Smooth muscle cell (in vitro differentiated cells): Measurements from ENCODE around the gene SPRR2D. TPM values are rescaled to one million over a fixed set of nuclear protein-coding genes. Genes with fewer than 3 reads are reported as not detected.

Source experiments
- polyA plus RNA-seq: library from polyadenylated mRNA; unstranded; fragments of >200 nt; fragmentation: Nextera tagmentation; extraction: Ambion mirVana; gene quantifications from 2 replicates; pipeline ENCODE4 v1.2.1, GENCODE V29; 2016
- small RNA-seq: library from RNA; depleted of rRNA; stranded (forward); fragments of <200 nt; gene quantifications from one replicate; pipeline ENCODE3, GENCODE V24; 2014
- total RNA-seq: library from RNA; depleted of rRNA; stranded (reverse); fragments of >200 nt; gene quantifications from 2 replicates; pipeline ENCODE4 v1.2.3, GENCODE V29; 2014

Gene SPRR2D
- total and polyA plus RNA-seq, 2 experiments from 2014 or later = 12.4 to 16.9 TPM

Small RNA genes within 50 kb of the gene (small RNA-seq; reads per million reads assigned to genes)
- gene AL356867.1 (not detected), gene RF00322 (not detected)

Other genes with a start within 250 kb of the SPRR2D start
- not detected in 2 replicates for gene LCE1D, start 244.4 kb downstream of the SPRR2D start, total RNA-seq
- gene LCE1D, start 244.4 kb downstream of the SPRR2D start, polyA plus RNA-seq = not detected in 2 replicates
- gene LCE1C, start 234.5 kb downstream of the SPRR2D start, total RNA-seq = not detected in 2 replicates
- gene LCE1C, start 234.5 kb downstream of the SPRR2D start, polyA plus RNA-seq = not detected in 2 replicates
- not detected in 2 replicates for gene LCE1B, start 229.1 kb downstream of the SPRR2D start, total RNA-seq
- not detected in 2 replicates for gene LCE1B, start 229.1 kb downstream of the SPRR2D start, polyA plus RNA-seq
- not detected in 2 replicates for gene LCE1A, start 213.6 kb downstream of the SPRR2D start, total RNA-seq
- not detected in 2 replicates for gene LCE1A, start 213.6 kb downstream of the SPRR2D start, polyA plus RNA-seq
- not detected in 2 replicates for gene LCE6A, start 198.3 kb downstream of the SPRR2D start, total RNA-seq
- not detected in 2 replicates for gene LCE6A, start 198.3 kb downstream of the SPRR2D start, polyA plus RNA-seq
- gene LCE7A, start 181.1 kb downstream of the SPRR2D start, total RNA-seq = not detected in 2 replicates
- not detected in 2 replicates for gene LCE7A, start 181.1 kb downstream of the SPRR2D start, polyA plus RNA-seq
- gene SMCP, start 162.8 kb downstream of the SPRR2D start, total RNA-seq = not detected in 2 replicates
- not detected in 2 replicates for gene SMCP, start 162.8 kb downstream of the SPRR2D start, polyA plus RNA-seq
- gene IVL, start 132.6 kb downstream of the SPRR2D start, total RNA-seq = 0.67 and 0.94 TPM in 2 replicates
- 0.45 and 0.47 TPM in 2 replicates for gene IVL, start 132.6 kb downstream of the SPRR2D start, polyA plus RNA-seq
- 3.2 TPM in 1 of 2 replicates, not detected in the other for gene SPRR5, start 93.9 kb downstream of the SPRR2D start, total RNA-seq
- gene SPRR5, start 93.9 kb downstream of the SPRR2D start, polyA plus RNA-seq = 0.22 TPM in 1 of 2 replicates, not detected in the other
- gene SPRR4, start 70.5 kb downstream of the SPRR2D start, total RNA-seq = 5.9 TPM in 1 of 2 replicates, not detected in the other
- 0.43 TPM in 1 of 2 replicates, not detected in the other for gene SPRR4, start 70.5 kb downstream of the SPRR2D start, polyA plus RNA-seq
- not detected in 2 replicates for gene SPRR1A, start 57.0 kb downstream of the SPRR2D start, total RNA-seq
- 14.9 and 18.0 TPM in 2 replicates for gene SPRR1A, start 57.0 kb downstream of the SPRR2D start, polyA plus RNA-seq
- gene SPRR3, start 39.4 kb downstream of the SPRR2D start, total RNA-seq = 55.2 and 107 TPM in 2 replicates
- 15.3 and 24.9 TPM in 2 replicates for gene SPRR3, start 39.4 kb downstream of the SPRR2D start, polyA plus RNA-seq
- gene SPRR1B, start 9.9 kb downstream of the SPRR2D start, total RNA-seq = 23.8 and 46.5 TPM in 2 replicates
- 38.0 and 82.8 TPM in 2 replicates for gene SPRR1B, start 9.9 kb downstream of the SPRR2D start, polyA plus RNA-seq
- not detected in 2 replicates for gene SPRR2A, start 16.4 kb upstream of the SPRR2D start, total RNA-seq
- 0.45 and 1.5 TPM in 2 replicates for gene SPRR2A, start 16.4 kb upstream of the SPRR2D start, polyA plus RNA-seq
- gene SPRR2B, start 30.5 kb upstream of the SPRR2D start, total RNA-seq = not detected in 2 replicates
- 2.8 TPM in 1 of 2 replicates, not detected in the other for gene SPRR2B, start 30.5 kb upstream of the SPRR2D start, polyA plus RNA-seq
- gene SPRR2E, start 53.4 kb upstream of the SPRR2D start, total RNA-seq = 1.4 TPM in 1 of 2 replicates, not detected in the other
- 2.7 and 8.5 TPM in 2 replicates for gene SPRR2E, start 53.4 kb upstream of the SPRR2D start, polyA plus RNA-seq
- not detected in 2 replicates for gene SPRR2F, start 72.4 kb upstream of the SPRR2D start, total RNA-seq
- not detected in 2 replicates for gene SPRR2F, start 72.4 kb upstream of the SPRR2D start, polyA plus RNA-seq
- gene SPRR2G, start 109.8 kb upstream of the SPRR2D start, total RNA-seq = 22.0 and 39.7 TPM in 2 replicates
- 35.4 and 103 TPM in 2 replicates for gene SPRR2G, start 109.8 kb upstream of the SPRR2D start, polyA plus RNA-seq
- gene LELP1, start 162.3 kb upstream of the SPRR2D start, total RNA-seq = not detected in 2 replicates
- not detected in 2 replicates for gene LELP1, start 162.3 kb upstream of the SPRR2D start, polyA plus RNA-seq
- 7.4 and 9.0 TPM in 2 replicates for gene PRR9, start 176.5 kb upstream of the SPRR2D start, total RNA-seq
- 1.0 and 3.0 TPM in 2 replicates for gene PRR9, start 176.5 kb upstream of the SPRR2D start, polyA plus RNA-seq
- gene LORICRIN, start 218.6 kb upstream of the SPRR2D start, total RNA-seq = not detected in 2 replicates
- gene LORICRIN, start 218.6 kb upstream of the SPRR2D start, polyA plus RNA-seq = not detected in 2 replicates